DMS 273 (cell line): ENCODE results near the gene CPEB1.
"Not testable (repeated sequence)": the region's sequence is repeated elsewhere in the genome, so short reads cannot be mapped to it uniquely, and the experiment has no call there.

Experiments
- DNase-seq: peaks from one replicate; lab custom pipeline; 2025; ENCODE audit not compliant: unreplicated experiment; lab: John Stamatoyannopoulos, UW

Gene CPEB1

GRCh38 chr15:82530606-82531379 is 116.4 kb downstream of the CPEB1 start:
- no peak for DNase-seq

GRCh38 chr15:82530006-82530405 is 117.2 kb downstream of the CPEB1 start:
- no peak for DNase-seq

GRCh38 chr15:82513587-82513986 is 133.6 kb downstream of the CPEB1 start:
- DNase-seq: not testable (repeated sequence)

- not testable (repeated sequence) for DNase-seq
Observed at GRCh38 chr15:82507693-82508092, 139.5 kb downstream of the CPEB1 start.

GRCh38 chr15:82507087-82507486 is 140.1 kb downstream of the CPEB1 start:
- not testable (repeated sequence) for DNase-seq

GRCh38 chr15:82505842-82506241 is 141.3 kb downstream of the CPEB1 start:
- DNase-seq: not testable (repeated sequence)

GRCh38 chr15:82504074-82504473 is 143.1 kb downstream of the CPEB1 start:
- DNase-seq: not testable (repeated sequence)

GRCh38 chr15:82502700-82503339 is 144.3 kb downstream of the CPEB1 start:
- not testable (repeated sequence) for DNase-seq

GRCh38 chr15:82500772-82501171 is 146.4 kb downstream of the CPEB1 start:
- not testable (repeated sequence) for DNase-seq

- not testable (repeated sequence) for DNase-seq
Observed at GRCh38 chr15:82497978-82498377, 149.2 kb downstream of the CPEB1 start.
